AG04450 (cell line): ENCODE results near the gene CLEC2D. TPM values are rescaled to one million over a fixed set of nuclear protein-coding genes. Genes with fewer than 3 reads are reported as not detected.

ENCODE experiments used
- CTCF ChIA-PET: fragments of 300-600, 350-600 bp; formaldehyde crosslinking; extraction: SDS; loops from one replicate; lab custom pipeline; 2022; ENCODE audit warnings: antibody characterized with exemption, inconsistent platforms; lab: Charles Lee
- POLR2A ChIA-PET: fragments of 350-600 bp; formaldehyde crosslinking; extraction: SDS; loops from one replicate; lab custom pipeline; 2021; ENCODE audit warnings: antibody characterized with exemption, inconsistent platforms; lab: Yijun Ruan, JAX
- DNase-seq: peaks from one replicate; pipeline ENCODE4 v3.0.0-alpha.2; 2011; ENCODE audit warnings: low read depth, low spot score
- H3K27ac ChIP-seq: one replicate; pipeline ENCODE4 v1.5.1; 2012; ENCODE audit warnings: low read depth, low read length, control low read depth
- H3K27me3 ChIP-seq: one replicate; pipeline ENCODE4 v1.6.0; 2012; ENCODE audit warnings: low read length; ENCODE audit not compliant: control insufficient read depth, insufficient read depth
- H3K4me3 ChIP-seq: 2 replicates; pipeline ENCODE4 v1.5.1; 2011; ENCODE audit warnings: mild to moderate bottlenecking, low read depth, low read length, control low read depth
- H3K9me3 ChIP-seq: 2 replicates; pipeline ENCODE4 v1.5.1; 2012; ENCODE audit warnings: low read length; ENCODE audit not compliant: control insufficient read depth, insufficient read depth
- polyA plus RNA-seq: library from polyadenylated mRNA; depleted of rRNA; stranded (reverse); fragments of >200 nt; gene quantifications from 2 replicates; pipeline ENCODE4 v1.2.3, GENCODE V29; 2011
- TF ChIP-seq, protein P1 (sequence below): IDR thresholded peaks from 2 replicates; pipeline ENCODE4 v1.5.1; 2011; ENCODE audit warnings: low read depth, low read length, control low read depth, inconsistent platforms

CLEC2D gene
- polyA plus RNA-seq, 1 experiment, result 2.3 TPM

DNA sequence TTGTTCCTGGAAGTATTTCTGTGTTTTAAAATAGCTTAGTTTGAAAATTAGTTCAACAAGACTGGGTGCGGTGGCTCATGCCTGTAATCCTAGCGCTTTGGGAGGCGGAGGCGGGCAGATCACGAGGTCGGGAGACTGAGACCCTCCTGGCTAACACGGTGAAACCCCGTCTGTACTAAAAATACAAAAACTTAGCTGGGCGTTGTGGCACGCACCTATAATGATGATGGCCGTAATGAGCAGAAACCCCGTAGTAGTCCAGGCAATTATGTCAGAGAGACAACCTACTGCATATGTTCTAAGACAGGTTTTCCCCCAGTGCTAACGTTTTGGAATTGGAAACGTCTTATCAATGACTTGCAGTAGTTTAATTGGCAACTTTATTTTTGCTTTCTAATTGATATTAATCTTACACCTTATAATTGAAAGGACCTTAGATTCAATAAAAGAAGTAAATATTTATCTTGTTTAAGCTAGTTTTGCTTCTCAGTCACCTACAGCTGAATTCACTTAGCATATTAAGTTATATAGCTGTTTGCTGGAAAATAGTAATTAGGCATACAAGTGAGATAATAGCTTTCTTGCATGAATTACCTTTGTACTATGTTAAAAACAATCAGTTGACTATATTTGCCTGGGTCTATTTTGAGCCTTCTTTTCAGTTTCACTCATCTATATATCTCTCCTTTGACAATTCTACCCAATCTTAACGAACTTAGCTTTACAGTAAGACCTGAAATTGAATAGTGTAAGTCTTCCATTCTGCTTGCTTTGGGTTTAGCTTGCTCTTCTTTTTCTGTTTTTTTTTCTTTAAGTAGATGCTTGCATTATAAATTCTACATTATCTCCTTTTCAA is 47.8 kb downstream of the CLEC2D start:
- peaks cover 3% of the 10 kb centered on the region for H3K27me3 ChIP-seq
- no peak overlapping the region for H3K4me3 ChIP-seq
- no peak for DNase-seq
- no peak overlapping the region for H3K27ac ChIP-seq
- CTCF ChIA-PET, result interaction anchor here (0.7 to 2.7 kb wide), 4 partner anchors 9 to 83 kb away, joined by 3 to 11 read pairs (median 4); no protein-coding TSS in a partner anchor
- H3K9me3 ChIP-seq, result no peaks in the 10 kb centered on the region
- POLR2A ChIA-PET, result no interaction called here
- TF ChIP-seq, protein P1, sequence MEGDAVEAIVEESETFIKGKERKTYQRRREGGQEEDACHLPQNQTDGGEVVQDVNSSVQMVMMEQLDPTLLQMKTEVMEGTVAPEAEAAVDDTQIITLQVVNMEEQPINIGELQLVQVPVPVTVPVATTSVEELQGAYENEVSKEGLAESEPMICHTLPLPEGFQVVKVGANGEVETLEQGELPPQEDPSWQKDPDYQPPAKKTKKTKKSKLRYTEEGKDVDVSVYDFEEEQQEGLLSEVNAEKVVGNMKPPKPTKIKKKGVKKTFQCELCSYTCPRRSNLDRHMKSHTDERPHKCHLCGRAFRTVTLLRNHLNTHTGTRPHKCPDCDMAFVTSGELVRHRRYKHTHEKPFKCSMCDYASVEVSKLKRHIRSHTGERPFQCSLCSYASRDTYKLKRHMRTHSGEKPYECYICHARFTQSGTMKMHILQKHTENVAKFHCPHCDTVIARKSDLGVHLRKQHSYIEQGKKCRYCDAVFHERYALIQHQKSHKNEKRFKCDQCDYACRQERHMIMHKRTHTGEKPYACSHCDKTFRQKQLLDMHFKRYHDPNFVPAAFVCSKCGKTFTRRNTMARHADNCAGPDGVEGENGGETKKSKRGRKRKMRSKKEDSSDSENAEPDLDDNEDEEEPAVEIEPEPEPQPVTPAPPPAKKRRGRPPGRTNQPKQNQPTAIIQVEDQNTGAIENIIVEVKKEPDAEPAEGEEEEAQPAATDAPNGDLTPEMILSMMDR, result no peak

DNA sequence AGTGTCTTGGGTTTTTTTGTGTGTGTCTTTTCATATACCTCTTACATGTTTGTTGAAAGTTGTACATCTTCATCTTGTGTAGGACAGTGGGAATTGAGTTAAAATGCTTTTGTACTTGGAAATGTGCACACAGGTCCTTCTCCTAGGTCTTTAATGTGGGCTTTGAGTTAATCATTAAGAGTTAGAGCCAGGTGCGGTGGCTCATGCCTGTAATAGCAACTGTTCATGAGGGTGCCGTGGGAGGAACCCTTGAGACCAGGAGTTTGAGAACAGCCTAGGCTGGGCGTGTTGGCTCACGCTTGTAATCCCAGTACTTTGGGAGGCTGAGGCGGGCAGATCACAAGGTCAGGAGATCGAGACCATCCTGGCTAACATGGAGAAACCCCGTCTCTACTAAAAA is 49.5 kb downstream of the CLEC2D start:
- no peak for DNase-seq
- TF ChIP-seq, protein P1, result no peak
- Histone ChIP-seq H3K27ac (no peak overlapping the region), H3K4me3 (no peak overlapping the region), H3K27me3 (peaks cover 3% of the 10 kb centered on the region), H3K9me3 (no peaks in the 10 kb centered on the region)
- POLR2A ChIA-PET, result no interaction called here
- CTCF ChIA-PET, result interaction anchor here (2.7 kb wide), 1 partner anchor 11 kb away, joined by 11 read pairs; no protein-coding TSS in a partner anchor

GRCh38 chr12:9719790-9720189 is 50.3 kb downstream of the CLEC2D start:
- POLR2A ChIA-PET, result no interaction called here
- DNase-seq, result no peak
- CTCF ChIA-PET, result interaction anchor here (2.7 kb wide), 1 partner anchor 12 kb away, joined by 11 read pairs; no protein-coding TSS in a partner anchor
- no peak overlapping the region for H3K27ac ChIP-seq
- TF ChIP-seq, protein P1, result no peak
- no peak overlapping the region for H3K4me3 ChIP-seq
- H3K27me3 ChIP-seq, result peaks cover 3% of the 10 kb centered on the region
- no peaks in the 10 kb centered on the region for H3K9me3 ChIP-seq

DNA sequence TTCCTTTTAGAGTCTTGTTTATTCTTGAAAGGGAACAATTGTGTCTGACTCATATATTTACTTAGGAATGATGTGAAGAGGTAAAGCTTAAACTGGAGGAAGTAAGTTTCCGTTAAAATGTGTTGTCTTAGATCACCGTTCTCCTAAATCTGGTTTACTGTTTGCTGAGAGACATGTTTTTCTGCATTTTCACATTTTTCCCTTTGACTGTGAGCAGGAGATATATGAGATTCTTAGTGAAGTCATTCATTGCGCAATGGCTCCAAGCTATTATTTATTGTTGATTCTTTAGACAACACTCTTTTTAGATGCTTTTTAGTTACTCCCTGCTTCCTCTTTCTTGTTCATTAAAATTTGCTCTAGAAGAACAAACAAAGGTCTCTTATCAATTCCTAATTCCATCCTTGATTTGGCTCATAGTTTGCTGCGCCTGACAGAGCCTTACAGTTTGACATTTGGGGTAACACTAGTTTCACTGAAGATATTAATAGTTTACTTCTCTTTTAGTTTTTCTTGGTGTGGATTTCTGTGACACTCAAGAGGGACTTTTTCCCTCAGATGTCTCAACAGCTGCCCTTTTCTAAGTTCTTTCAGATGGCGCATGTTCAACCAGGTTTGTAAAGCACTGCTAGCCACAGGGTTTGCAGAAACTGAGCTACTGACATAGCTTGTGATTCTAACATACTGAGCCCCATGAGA is 52.0 kb downstream of the CLEC2D start:
- Histone ChIP-seq H3K27ac (no peak overlapping the region), H3K27me3 (peaks cover 3% of the 10 kb centered on the region), H3K4me3 (no peak overlapping the region), H3K9me3 (no peaks in the 10 kb centered on the region)
- CTCF ChIA-PET, result interaction anchor here (1.6 to 2.4 kb wide), 2 partner anchors 13 to 30 kb away, joined by 5 to 11 read pairs; no protein-coding TSS in a partner anchor
- POLR2A ChIA-PET, result no interaction called here
- no peak for DNase-seq
- TF ChIP-seq, protein P1, result no peak
